GM21526 (cell line): ENCODE measurements around the gene AGAP4.
"Not testable (repeated sequence)": the region's sequence is repeated elsewhere in the genome, so short reads cannot be mapped to it uniquely, and the experiment has no call there.

Source experiments
- ATAC-seq: cut with Tn5 transposase; IDR thresholded peaks from one replicate; pipeline ENCODE4 v1.9.1; 2021; ENCODE audit warnings: moderate library complexity; ENCODE audit not compliant: unreplicated experiment, low FRiP score

Gene AGAP4

GRCh38 chr10:45847400-45847799 lies at the start of gene AGAP4:
AGAP4 (minus strand) TSS chr10:45847500; CDS start chr10:45847347, 153 bp downstream.
- not testable (repeated sequence) for ATAC-seq

GRCh38 chr10:45890721-45891120 lies 43.4 kb upstream of the AGAP4 start:
- not testable (repeated sequence) for ATAC-seq

GRCh38 chr10:45889539-45890230 lies 42.4 kb upstream of the AGAP4 start:
- not testable (repeated sequence) for ATAC-seq

- ATAC-seq, result not testable (repeated sequence)
These were observed 35.6 kb upstream of the AGAP4 start for GRCh38 chr10:45882880-45883279.

- not testable (repeated sequence) for ATAC-seq
These were observed 18.1 kb upstream of the AGAP4 start for GRCh38 chr10:45865404-45865803.

- ATAC-seq, result not testable (repeated sequence)
These were observed 17.0 kb upstream of the AGAP4 start for GRCh38 chr10:45864264-45864663.

GRCh38 chr10:45863632-45864031 lies 16.3 kb upstream of the AGAP4 start:
- not testable (repeated sequence) for ATAC-seq

- not testable (repeated sequence) for ATAC-seq
These were observed 10.6 kb upstream of the AGAP4 start for GRCh38 chr10:45857931-45858330.

GRCh38 chr10:45848467-45848866 lies 1.2 kb upstream of the AGAP4 start:
- not testable (repeated sequence) for ATAC-seq

- not testable (repeated sequence) for ATAC-seq
These were observed 24.4 kb downstream of the AGAP4 start for GRCh38 chr10:45822918-45823317.

GRCh38 chr10:45820107-45820830 lies 27.0 kb downstream of the AGAP4 start:
- ATAC-seq, result not testable (repeated sequence)

GRCh38 chr10:45819552-45819951 lies 27.7 kb downstream of the AGAP4 start:
- no peak for ATAC-seq

GRCh38 chr10:45817912-45818311 lies 29.4 kb downstream of the AGAP4 start:
- no peak for ATAC-seq

GRCh38 chr10:45817130-45817859 lies 30.0 kb downstream of the AGAP4 start:
- no peak for ATAC-seq

GRCh38 chr10:45814146-45814545 lies 33.2 kb downstream of the AGAP4 start:
- not testable (repeated sequence) for ATAC-seq

- ATAC-seq, result not testable (repeated sequence)
These were observed 34.3 kb downstream of the AGAP4 start for GRCh38 chr10:45812959-45813358.

- no peak for ATAC-seq
These were observed 36.2 kb downstream of the AGAP4 start for GRCh38 chr10:45811075-45811474.

GRCh38 chr10:45809837-45810236 lies 37.5 kb downstream of the AGAP4 start:
- ATAC-seq, result no peak

GRCh38 chr10:45804996-45805395 lies 42.3 kb downstream of the AGAP4 start:
- ATAC-seq, result not testable (repeated sequence)

- ATAC-seq, result not testable (repeated sequence)
These were observed 44.0 kb downstream of the AGAP4 start for GRCh38 chr10:45803060-45804010.
